Osteoblast (primary cell): ENCODE results near the gene SQSTM1. TPM values are rescaled to one million over a fixed set of nuclear protein-coding genes. Genes with fewer than 3 reads are reported as not detected.

Experiments used
- DNase-seq: peaks from one replicate; pipeline ENCODE4 v3.0.0; 2011; ENCODE audit warnings: low spot score, mixed read lengths; ENCODE audit not compliant: insufficient read length; ENCODE audit errors: missing footprints
- H2AFZ ChIP-seq: 2 replicates; pipeline ENCODE4 v1.6.0; 2011; ENCODE audit warnings: mild to moderate bottlenecking, low read length
- H3K27ac ChIP-seq: 2 replicates; pipeline ENCODE4 v1.5.1; 2011; ENCODE audit warnings: mild to moderate bottlenecking, low read depth, low read length, moderate library complexity
- H3K27me3 ChIP-seq: 2 replicates; pipeline ENCODE4 v1.6.0; 2012; ENCODE audit warnings: mild to moderate bottlenecking, control low read depth, inconsistent platforms, low read length, moderate library complexity; ENCODE audit not compliant: insufficient read depth
- H3K36me3 ChIP-seq: 2 replicates; pipeline ENCODE4 v1.5.1; 2011; ENCODE audit warnings: mild to moderate bottlenecking, low read length, control low read depth, moderate library complexity; ENCODE audit not compliant: insufficient read depth
- H3K4me1 ChIP-seq: 2 replicates; pipeline ENCODE4 v1.5.1; 2011; ENCODE audit warnings: mild to moderate bottlenecking, low read length, control low read depth, moderate library complexity; ENCODE audit not compliant: insufficient read depth
- H3K4me2 ChIP-seq: 2 replicates; pipeline ENCODE4 v1.6.0; 2011; ENCODE audit warnings: mild to moderate bottlenecking, low read length; ENCODE audit not compliant: insufficient read depth
- H3K4me3 ChIP-seq: fragments of 200-600 bp; sonication (generic); 3 replicates; pipeline ENCODE4 v1.5.1; 2012; ENCODE audit warnings: mild to moderate bottlenecking, low read length, inconsistent platforms; ENCODE audit not compliant: insufficient read depth
- H3K79me2 ChIP-seq: 2 replicates; pipeline ENCODE4 v1.6.0; 2012; ENCODE audit warnings: mild to moderate bottlenecking, low read length, control low read depth, inconsistent platforms; ENCODE audit not compliant: insufficient read depth
- H3K9me3 ChIP-seq: 2 replicates; pipeline ENCODE4 v1.5.1; 2011; ENCODE audit warnings: low read depth, low read length, control low read depth
- H4K20me1 ChIP-seq: 2 replicates; pipeline ENCODE4 v1.6.0; 2012; ENCODE audit warnings: mild to moderate bottlenecking, low read length, control low read depth; ENCODE audit not compliant: insufficient read depth
- CTCF ChIP-seq: IDR thresholded peaks from 2 replicates; pipeline ENCODE4 v1.5.1; 2011; ENCODE audit warnings: mild to moderate bottlenecking, low read depth, low read length, moderate library complexity; ENCODE audit errors: extremely low read depth
- total RNA-seq: library from RNA; depleted of rRNA; stranded (reverse); fragments of >200 nt; gene quantifications from 2 replicates; pipeline ENCODE4 v1.2.3, GENCODE V29; 2012

The SQSTM1 gene
- total RNA-seq, 1 donor = 992 TPM

DNA sequence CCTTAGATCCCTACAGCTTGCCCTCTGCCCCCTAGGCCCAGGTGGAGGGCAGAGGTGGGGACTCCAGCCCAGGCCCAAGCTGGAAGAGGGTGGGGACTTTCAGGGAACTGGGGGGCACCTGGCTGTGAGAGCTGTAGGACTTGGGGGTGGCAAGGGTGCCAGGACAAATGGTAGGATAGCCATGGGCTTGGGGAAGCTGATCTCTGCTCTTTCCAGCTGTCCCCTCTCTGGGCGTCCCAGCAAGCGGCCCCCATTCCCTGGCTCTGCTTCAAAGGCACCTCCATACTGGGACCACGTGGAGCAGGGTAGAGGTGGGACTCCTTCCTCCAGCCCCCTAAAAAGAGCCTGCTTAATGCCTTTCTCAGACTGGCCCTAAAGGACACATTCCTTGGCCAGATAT, 26.5 kb upstream of the SQSTM1 start:
- Histone ChIP-seq H3K4me3 (peak overlapping the region; percentile 30), H4K20me1 (no peaks in the 10 kb centered on the region), H3K27me3 (no peaks in the 10 kb centered on the region), H3K79me2 (no peaks in the 10 kb centered on the region), H2AFZ (no peak overlapping the region), H3K36me3 (peaks cover 17% of the 10 kb centered on the region), H3K9me3 (no peaks in the 10 kb centered on the region), H3K4me1 (peaks cover 10% of the 10 kb centered on the region), H3K4me2 (peak overlapping the region; percentile 57), H3K27ac (no peak overlapping the region)
- no peak for DNase-seq
- no peak for TF ChIP-seq CTCF

DNA sequence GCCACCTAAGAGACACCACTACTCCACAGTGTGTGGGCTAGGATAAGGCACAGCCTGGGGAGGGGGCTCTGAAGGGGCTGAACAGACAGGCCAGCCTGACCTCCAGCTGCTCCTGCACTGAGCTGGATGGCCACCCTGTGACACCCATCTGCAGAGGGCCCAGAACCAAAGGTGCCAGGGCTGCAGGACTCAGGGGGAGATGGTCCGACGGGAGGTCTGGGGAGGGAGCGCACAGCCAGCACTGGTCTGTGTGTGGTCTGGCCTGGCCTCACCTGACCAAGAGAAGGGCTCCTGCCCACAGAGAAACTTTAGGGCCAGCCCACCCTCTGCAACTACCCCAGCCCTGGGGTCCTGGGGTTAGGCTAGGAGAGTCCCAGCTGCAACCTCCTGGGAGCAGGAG, 26.1 kb upstream of the SQSTM1 start:
- Histone ChIP-seq H3K4me2 (no peak overlapping the region), H2AFZ (no peak overlapping the region), H3K9me3 (no peaks in the 10 kb centered on the region), H4K20me1 (no peaks in the 10 kb centered on the region), H3K79me2 (no peaks in the 10 kb centered on the region), H3K4me3 (no peak overlapping the region), H3K36me3 (peaks cover 22% of the 10 kb centered on the region), H3K4me1 (peaks cover 10% of the 10 kb centered on the region), H3K27me3 (no peaks in the 10 kb centered on the region), H3K27ac (no peak overlapping the region)
- no peak for TF ChIP-seq CTCF
- DNase-seq = peak; percentile 70

GRCh38 chr5:179795049-179795862, 25.4 kb upstream of the SQSTM1 start:
- Histone ChIP-seq H3K27ac (no peak overlapping the region), H3K79me2 (no peaks in the 10 kb centered on the region), H4K20me1 (no peaks in the 10 kb centered on the region), H3K4me2 (peak overlapping the region; percentile 79), H2AFZ (no peak overlapping the region), H3K9me3 (no peaks in the 10 kb centered on the region), H3K36me3 (peaks cover 28% of the 10 kb centered on the region), H3K27me3 (no peaks in the 10 kb centered on the region), H3K4me3 (peak overlapping the region; percentile 72), H3K4me1 (peaks cover 10% of the 10 kb centered on the region)
- TF ChIP-seq CTCF = no peak
- peak; percentile 91 for DNase-seq
